Right ventricle myocardium superior (tissue), 1 donor: ENCODE data around the gene UNC13D. TPM values are rescaled to one million over a fixed set of nuclear protein-coding genes. Genes with fewer than 3 reads are reported as not detected.

ENCODE experiments used
- ATAC-seq: fragments of 200-7000 bp; cut with Tn5 transposase; one replicate; pipeline ENCODE4 v1.9.1; 2020; ENCODE audit warnings: mild to moderate bottlenecking; ENCODE audit not compliant: poor library complexity
- DNase-seq: peaks from one replicate; pipeline ENCODE4 v3.0.0-alpha.2; 2020
- intact Hi-C: fragments of 100-400 bp; cut with DNase I; formaldehyde crosslinking; loops from one replicate; pipeline ENCODE4 v1.11.2; 2022
- total RNA-seq: library from RNA; stranded (reverse); fragmentation: NEBNext Ultra II Directional; extraction: Animal tissue kit (Norgen Biotek cat#: 25700); gene quantifications from one replicate; pipeline ENCODE4 v1.2.1, GENCODE V29; 2021
- donor health status: DM: no; HTN: yes; CAD: no; lungs with severe emphysema.

Gene UNC13D
- total RNA-seq, 1 donor from 2014 or later, result 10.6 TPM

GRCh38 chr17:75842411-75842810 is 1.8 kb downstream of the UNC13D start:
- ATAC-seq (no peak), DNase-seq (no peak)
- intact Hi-C loops, result no loop called here

GRCh38 chr17:75840799-75841164 is 3.4 kb downstream of the UNC13D start:
- no peak for ATAC-seq
- intact Hi-C loops, result no loop called here
- DNase-seq, result no peak

GRCh38 chr17:75839942-75840798 is 4.0 kb downstream of the UNC13D start:
- DNase-seq (no peak), ATAC-seq (no peak)
- intact Hi-C loops, result no loop called here

- intact Hi-C loops, result no loop called here
- peak; percentile 27 for ATAC-seq
- no peak for DNase-seq
Observed at GRCh38 chr17:75838410-75838809, 5.8 kb downstream of the UNC13D start.

GRCh38 chr17:75837899-75838298 is 6.3 kb downstream of the UNC13D start:
- intact Hi-C loops, result no loop called here
- DNase-seq (no peak), ATAC-seq (no peak)

- intact Hi-C loops, result no loop called here
- ATAC-seq (no peak), DNase-seq (no peak)
Observed at GRCh38 chr17:75836605-75837004, 7.6 kb downstream of the UNC13D start.

GRCh38 chr17:75835654-75835987 is 8.6 kb downstream of the UNC13D start:
- no peak for ATAC-seq
- intact Hi-C loops, result no loop called here
- no peak for DNase-seq

- ATAC-seq (no peak), DNase-seq (no peak)
- intact Hi-C loops, result no loop called here
Observed at GRCh38 chr17:75834928-75835653, 9.1 kb downstream of the UNC13D start.

- intact Hi-C loops, result no loop called here
- DNase-seq (no peak), ATAC-seq (no peak)
Observed at GRCh38 chr17:75834279-75834920, 9.8 kb downstream of the UNC13D start.

- DNase-seq (no peak), ATAC-seq (peak; percentile 36)
- intact Hi-C loops, result no loop called here
Observed at GRCh38 chr17:75832652-75833400, 11.4 kb downstream of the UNC13D start.

- DNase-seq, result no peak
- intact Hi-C loops, result no loop called here
- peak; percentile 6 for ATAC-seq
Observed at GRCh38 chr17:75832164-75832651, 12.0 kb downstream of the UNC13D start.

GRCh38 chr17:75831032-75831571 is 13.1 kb downstream of the UNC13D start:
- ATAC-seq (no peak), DNase-seq (no peak)
- intact Hi-C loops, result no loop called here

GRCh38 chr17:75830164-75831031 is 13.8 kb downstream of the UNC13D start:
- ATAC-seq (no peak), DNase-seq (no peak)
- intact Hi-C loops, result no loop called here

GRCh38 chr17:75829747-75830146 is 14.5 kb downstream of the UNC13D start:
- intact Hi-C loops, result loop anchor here (5.0 kb wide), 1 partner anchor 57 kb away; no protein-coding TSS in a partner anchor
- no peak for DNase-seq

GRCh38 chr17:75828741-75829140 is 15.5 kb downstream of the UNC13D start:
- ATAC-seq (no peak), DNase-seq (no peak)
- intact Hi-C loops, result loop anchor here (5.0 kb wide), 1 partner anchor 56 kb away; no protein-coding TSS in a partner anchor

More at GRCh38 chr17:75829747-75830146, 14.5 kb downstream of the UNC13D start:
- ATAC-seq, result no peak

GRCh38 chr17:75828076-75828400 is 16.2 kb downstream of the UNC13D start:
- no peak for DNase-seq
- no peak for ATAC-seq
- intact Hi-C loops, result loop anchor here (5.0 kb wide), 1 partner anchor 56 kb away; no protein-coding TSS in a partner anchor

- ATAC-seq (peak; percentile 76), DNase-seq (peak; percentile 84)
- intact Hi-C loops, result loop anchor here (5.0 kb wide), 1 partner anchor 55 kb away; no protein-coding TSS in a partner anchor
Observed at GRCh38 chr17:75827308-75828075, 16.7 kb downstream of the UNC13D start.
